HG02840 (cell line): ENCODE measurements around the gene CELF6.
"Not testable (repeated sequence)": the region's sequence is repeated elsewhere in the genome, so short reads cannot be mapped to it uniquely, and the experiment has no call there.

Experiments
- ATAC-seq: cut with Tn5 transposase; IDR thresholded peaks from one replicate; pipeline ENCODE4 v1.9.1; 2021; ENCODE audit warnings: mild to moderate bottlenecking, moderate library complexity, moderate number of reproducible peaks; ENCODE audit not compliant: unreplicated experiment, low FRiP score

The CELF6 gene

DNA sequence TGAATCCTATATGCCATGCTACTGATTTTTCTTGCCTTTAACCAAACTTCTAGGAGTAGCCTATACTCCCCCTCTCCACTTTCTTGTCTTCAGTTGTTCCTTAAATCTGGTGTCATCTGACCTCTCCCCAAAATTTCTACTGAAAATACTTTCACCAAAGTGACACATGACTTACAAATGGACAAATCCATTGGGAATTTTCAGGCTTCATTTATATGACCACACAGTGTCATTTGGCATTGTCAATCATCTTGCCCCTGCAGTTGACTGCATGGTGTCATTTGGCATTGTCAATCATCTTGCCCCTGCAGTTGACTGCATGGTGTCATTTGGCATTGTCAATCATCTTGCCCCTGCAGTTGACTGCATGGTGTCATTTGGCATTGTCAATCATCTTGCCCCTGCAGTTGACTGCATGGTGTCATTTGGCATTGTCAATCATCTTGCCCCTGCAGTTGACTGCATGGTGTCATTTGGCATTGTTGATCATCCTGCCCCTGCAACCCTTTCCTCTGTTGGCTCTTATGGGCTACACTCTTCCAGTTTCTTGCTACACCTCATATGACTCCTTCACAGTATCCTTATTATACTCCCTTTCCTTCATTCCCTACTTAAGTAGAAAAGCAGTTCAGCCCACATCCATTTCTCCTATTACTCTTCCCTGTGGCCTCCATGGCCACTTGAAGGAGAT is 44.2 kb downstream of the CELF6 start:
- ATAC-seq: not testable (repeated sequence)

DNA sequence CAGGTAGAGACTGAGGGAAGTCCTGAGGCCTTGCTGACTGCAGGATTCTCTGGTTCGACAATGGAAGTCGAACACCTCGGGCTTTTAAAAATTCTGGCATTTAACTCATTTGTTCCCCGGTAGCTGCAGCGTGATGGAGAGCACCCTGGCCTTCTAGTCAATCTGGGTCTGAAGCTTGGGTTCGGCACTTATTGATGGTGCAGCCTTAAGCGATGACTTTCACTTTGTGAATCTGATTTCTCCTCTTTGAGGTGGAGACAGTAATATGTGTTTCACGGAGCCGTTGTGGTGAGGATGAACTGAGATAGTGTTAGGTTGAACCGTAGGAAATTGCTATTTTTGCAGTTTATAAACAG is 47.0 kb downstream of the CELF6 start:
- no peak for ATAC-seq

DNA sequence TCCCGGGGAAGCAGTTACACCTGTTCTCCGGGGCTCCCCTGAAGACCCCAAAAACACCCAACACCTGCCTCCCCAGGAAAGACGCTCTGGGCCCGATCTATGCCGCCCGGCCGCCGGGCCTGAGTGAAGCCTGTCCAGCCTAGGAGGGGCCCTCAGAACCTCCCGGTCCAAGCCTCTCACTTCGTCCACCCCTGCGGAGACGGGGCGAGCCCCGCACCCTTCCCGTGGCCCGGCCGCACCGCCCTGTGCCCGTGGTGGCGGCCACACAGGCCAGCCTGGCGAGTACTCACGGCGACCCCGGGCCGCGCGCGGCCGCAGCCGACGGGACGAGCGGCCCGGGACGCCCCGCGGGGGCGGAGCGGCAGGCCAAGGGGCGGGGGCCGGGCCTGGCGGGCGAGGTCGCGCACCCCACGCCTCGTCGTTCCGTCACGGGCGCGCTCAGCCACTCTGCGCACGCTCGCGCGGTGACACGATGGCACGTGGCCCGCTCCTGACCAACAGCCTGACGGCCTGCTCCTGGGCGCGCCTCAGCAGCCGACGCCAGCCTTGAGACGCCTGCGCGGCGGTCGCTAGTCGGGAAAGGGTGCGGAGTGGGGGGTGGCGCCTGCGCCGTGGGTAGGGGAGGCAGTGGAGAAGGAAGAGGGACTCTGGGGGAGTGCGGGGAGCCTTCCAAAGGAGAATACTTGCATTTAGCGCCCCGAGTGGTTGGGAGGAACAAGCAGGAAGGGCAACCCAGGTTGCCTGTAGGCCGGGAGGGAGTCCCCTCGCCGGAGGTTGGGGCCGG is 47.6 kb downstream of the CELF6 start, which contains the start of gene PARP6:
Gene PARP6, minus strand, starts transcription at position 342 of the 784 bp plus-strand sequence. CDS start 5,077 bp downstream, outside the sequence.
- peak; percentile 97 for ATAC-seq

DNA sequence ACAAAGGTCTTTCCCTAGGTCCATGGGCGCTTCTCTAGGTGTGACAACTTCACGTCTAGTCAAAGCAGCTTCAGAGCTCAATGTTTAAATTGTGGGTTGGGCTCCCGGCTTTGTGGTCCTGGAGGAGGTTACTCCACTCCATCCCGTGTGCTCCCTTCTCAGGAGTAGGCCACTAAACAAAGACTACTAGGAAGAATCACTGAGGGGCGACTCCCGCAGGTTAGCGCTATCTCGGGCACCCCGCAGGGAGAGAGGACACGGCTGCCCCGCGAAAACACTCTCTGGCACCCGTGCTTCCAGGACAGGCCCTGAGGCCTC is 48.1 kb downstream of the CELF6 start:
- ATAC-seq: no peak

DNA sequence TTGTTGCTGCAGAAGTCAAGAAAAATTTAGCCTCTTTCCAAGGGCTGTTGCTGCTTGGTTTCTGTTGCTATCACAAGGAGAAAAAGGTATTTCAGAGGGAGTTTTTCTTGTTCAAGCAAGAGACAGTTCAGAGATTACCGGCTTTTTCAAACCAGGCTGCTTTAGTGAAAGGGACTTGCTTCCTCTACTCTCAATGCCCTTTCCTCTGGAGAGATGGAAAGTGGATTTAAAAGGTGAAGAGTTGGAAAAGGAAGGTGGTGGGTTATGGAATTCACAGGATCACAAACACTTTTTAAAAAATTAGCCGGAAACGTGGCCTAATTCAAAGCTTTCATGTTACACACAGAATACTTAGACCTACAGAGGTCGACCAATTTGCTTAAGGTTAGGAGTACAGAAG is 48.7 kb downstream of the CELF6 start:
- no peak for ATAC-seq

DNA sequence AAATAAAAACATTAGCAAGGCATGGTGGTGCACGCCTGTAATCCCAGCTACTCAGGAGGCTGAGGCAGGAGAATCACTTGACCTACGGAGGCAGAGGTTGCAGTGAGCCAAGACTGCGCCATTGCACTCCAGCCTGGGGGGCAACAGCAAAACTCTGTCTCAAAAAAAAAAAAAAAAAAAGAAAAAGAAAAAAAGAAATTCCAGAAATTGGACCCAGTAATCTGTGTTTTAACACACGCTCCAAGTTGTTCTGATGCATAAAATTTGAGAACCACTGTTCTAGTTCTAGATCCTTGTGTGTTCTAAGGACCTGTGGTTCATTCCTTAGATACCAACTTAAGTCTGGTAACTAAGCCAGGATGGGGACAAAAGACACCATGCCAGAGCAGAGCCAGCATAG is 50.2 kb downstream of the CELF6 start:
- ATAC-seq: no peak

DNA sequence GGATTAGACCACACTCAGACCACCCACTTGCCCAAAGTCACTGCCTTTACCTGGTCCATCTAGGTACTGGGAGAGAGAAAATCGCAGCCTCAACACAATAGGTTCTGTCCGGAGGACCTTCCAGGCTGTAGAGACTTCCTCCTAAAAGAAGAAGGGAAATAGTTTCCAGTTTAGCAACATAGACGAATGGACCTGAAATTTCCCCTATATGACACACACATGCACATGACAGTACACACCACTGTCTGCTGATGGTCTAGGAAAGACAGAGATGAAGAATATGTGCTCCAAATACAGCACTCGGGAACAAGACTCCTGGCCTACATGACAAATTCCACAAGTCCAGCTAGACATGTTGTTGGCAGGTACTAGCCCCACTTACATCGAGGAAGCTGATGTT is 54.9 kb downstream of the CELF6 start:
- ATAC-seq: no peak

DNA sequence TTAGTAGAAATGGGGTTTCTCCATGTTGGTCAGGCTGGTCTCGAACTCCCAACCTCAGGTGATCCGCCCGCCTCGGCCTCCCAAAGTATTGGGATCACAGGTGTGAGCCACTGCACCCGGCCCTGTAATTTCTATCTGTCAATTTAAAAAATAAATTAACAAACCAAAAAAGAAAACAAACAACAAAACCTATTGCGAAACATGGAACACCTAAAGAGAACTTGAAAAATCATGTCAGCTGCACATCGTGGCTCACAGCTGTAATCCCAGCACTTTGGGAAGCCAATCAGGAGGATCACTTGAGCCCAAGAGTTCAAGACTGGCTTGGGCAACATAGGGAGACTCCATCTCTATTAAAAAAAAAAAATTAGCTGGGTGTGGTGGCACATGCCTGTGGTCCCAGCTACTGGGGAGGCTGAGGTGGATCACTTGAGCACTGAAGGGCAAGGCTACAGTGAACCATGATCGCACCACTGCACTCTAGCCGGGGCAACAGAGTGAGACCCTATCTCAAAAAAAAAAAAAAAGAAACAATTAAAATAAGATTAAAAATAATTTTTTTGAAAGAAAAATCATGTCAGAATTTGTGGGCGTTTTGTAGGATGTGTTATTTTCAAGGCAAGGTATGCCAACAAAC is 67.2 kb downstream of the CELF6 start:
- ATAC-seq: no peak

DNA sequence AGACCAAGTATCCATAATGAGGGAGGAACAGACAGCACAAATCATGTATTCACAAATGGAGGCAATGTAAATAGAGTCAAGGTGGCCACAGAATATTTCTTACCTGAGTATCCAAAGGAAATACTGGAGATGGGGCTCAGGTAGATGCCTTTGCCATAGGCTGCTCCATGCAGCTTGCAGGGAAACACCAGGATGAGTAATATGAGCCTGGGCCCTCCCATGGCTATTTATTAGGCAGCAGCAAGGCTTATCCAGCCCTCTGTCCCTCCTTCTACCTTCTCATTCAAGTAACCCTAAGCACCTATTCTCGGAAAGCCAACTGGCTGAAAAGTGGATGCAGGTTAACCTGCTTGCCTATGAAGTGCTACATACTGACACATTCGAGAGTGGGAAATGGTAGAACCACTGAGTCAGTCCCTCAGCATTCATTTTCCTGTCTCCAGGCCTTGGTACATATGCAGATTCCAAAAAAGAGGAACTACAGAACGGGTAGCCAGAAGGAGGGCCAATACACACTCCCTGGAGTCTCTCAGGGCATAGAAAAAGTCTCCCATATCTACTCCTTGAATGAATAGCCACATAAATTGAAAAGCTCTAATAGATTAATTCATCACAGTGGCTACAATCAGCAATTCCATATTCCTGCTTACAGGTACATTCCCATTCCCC is 70.7 kb downstream of the CELF6 start:
- ATAC-seq: no peak

DNA sequence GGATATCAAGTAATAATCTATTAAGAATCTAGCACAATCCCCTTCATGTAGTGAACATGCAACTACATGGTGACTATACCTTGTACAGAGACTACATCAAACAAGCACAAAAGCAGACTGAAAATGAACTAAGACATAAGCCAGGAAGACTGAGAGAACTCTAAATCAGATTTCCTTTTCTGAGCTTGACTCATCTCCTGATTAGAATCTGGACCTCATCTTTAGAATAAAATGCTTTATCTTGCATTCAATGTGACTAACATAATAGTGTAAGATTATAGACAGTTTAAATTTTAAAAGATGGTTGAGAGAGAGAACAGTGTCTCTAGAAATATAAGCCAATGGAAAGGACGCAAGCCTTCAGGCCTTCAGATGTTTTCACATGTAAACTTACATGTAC is 71.4 kb downstream of the CELF6 start:
- ATAC-seq: no peak

DNA sequence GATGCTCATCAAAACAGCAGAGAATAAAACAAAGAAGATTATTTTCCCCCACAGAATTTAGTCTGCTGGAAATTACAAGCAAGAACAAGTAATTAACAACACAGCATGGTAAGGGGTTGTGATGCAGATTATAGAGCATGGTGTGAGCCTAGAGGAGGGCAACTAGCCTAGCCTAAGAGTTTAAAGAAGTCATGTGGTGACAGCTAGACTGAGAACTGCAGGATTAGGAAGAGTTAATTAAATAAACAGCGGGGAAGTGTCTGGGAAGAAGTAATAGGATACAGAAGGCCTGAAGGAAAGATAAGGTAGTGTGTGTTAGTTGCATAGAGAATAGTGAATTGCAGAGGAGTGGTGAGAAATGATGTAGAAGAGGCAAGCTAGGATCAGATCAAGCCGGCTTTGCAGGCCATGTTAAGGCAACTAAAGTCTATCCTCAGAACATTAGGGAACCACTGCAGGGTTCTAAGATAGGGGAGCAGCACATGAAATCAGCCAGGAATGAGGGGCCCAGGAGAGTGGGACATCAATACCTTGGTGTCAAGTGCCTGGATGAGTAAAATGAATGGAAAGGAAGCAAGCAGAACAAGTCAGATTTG is 77.1 kb downstream of the CELF6 start:
- ATAC-seq: no peak

DNA sequence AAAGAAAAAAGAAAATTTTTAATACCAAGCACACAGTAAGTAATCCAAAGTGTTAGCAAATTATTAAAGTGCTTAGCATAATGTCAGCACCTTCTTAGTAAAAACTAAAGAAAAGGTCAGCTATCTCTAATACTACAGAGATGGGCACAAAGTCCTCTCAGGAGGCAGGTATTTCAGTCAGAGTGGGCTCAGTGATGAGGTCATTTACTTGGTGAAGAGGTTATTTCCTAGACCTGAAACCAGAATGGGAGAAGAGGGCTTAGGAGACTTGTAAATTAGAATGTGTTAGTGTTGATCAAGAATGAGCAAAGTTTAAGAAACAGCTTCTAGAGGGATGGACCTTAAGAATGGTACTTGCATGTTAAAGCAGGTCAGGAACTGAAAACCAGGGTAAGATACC is 80.3 kb downstream of the CELF6 start:
- no peak for ATAC-seq

DNA sequence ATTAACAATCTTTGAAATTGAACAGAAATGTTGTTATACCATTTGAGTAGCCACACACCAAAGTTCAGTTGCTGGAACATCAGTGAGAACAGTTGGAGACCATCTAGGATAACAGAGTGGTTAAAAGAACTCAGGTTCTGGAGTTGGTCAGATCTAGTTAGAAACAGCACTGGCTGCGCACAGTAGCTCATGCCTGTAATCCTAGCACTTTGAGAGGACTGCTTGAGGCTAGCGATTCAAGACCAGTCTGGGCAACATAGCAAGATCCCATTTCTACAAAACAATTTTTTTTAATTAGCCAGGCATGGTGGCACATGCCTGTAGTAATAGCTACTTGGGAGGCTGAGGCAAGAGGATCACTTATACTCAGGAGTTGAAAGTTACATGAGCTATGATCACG is 81.4 kb downstream of the CELF6 start:
- no peak for ATAC-seq

DNA sequence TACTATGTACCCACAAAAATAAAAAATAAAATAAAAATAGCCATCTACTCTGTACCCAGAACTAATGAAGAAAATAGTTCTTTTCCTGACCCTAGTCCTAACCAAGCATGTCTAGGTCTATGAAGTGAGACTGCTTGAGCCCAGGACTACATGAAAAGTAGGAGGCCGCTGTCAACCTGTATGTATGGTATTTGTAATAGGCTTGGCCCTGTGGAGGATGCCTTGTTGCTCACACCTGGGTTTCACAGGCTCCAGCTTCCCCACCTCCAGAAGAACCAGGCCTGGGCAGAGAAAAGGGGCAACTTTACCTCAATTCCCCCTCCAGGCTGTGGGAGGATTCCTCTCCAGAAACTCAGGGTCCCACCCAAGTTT is 82.1 kb downstream of the CELF6 start:
- no peak for ATAC-seq

DNA sequence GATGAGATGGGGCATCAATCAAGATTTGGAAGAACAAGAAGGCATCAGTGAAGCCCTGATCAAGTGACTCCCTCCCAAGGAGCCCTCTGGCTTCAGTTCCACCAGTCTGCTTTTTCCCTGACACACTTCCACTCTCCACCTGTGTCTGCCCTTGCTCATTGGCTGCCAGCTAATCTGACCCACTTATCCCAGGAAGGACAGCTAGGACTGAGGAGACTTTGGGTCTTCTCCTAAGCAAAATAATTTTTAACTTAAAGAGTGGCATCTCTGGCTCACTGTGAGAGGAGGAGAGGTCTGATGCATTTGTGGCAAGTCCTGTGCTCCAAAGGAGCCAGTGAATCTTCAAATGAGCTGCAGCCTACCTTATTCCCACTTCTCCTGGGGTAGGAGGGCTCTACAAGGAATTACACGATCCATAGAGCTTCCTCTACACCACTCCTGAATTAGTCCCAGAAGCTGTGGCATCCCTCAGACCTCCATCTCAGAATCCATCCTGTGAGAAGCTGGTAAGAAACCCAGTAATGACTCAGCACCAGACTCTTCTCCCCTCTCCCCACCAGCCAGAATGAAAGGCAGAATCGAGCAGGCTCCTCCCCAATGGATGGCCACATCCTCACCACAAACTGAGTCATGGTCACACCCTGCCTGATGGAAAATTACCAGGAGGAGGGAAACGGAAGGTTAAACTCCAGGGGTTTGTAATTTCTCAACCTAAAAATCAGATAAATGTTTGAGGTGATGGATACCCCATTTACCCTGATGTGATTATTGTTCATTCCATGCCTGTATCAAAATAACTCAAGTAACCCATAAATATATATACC is 82.7 kb downstream of the CELF6 start:
- peak; percentile 68 for ATAC-seq

DNA sequence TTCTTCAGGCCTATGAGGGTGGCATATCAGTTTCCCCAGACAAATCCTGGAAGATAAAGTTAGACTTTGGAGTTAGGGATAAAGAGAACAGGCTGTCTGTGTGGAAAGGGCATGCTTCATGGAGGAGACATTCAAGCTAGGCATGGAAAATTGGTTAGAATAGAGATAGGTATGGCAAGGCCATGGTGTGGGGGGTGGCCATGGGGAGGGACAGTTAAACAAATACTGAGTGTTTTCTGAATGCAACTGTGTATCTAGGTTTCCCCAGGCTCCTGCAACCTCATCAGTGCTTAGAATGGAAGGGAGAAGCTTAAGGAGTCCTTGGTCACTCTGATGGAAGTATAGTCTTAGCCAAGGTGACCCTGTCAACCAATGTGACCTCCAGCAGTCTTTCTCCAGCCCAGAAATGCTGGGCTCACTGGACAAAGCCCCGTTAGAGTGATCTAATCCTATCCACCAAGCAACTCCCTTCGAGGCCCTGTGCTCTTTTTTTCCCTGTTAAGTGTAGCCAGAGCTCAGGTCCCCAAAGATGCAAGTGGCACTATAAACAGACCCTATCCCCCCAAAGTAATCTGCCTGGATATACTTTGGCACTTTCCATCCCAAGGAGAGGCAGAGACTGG is 83.5 kb downstream of the CELF6 start:
- ATAC-seq: no peak

DNA sequence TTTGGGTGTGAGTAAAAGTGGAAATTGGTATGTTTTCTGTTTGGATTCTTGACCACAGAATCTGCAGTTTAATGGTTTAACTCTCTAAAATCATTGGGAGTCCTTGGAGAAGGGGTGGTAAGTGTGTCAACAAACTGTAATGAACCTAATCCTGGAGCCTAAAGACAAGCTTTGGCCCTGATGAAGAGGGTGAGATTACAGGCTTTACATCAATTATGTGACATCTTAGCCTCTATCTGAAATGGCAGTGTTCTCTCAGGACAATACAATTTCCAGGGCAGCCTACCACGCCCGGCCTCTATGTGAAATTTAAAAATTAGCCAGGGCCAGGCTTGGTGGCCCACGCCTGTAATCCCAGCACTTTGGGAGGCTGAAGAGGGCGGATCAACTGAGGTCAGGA is 84.7 kb downstream of the CELF6 start:
- ATAC-seq: no peak
